ENCODE measurements around the gene MAPKBP1.

The MAPKBP1 gene

GRCh38 chr15:41851167-41851523 is 76.9 kb downstream of the MAPKBP1 start:
- POLR2A ChIA-PET: interaction anchor here (1.1 kb wide), 1 partner anchor 19 kb away, joined by 3 read pairs; no protein-coding TSS in a partner anchor
- TF ChIP-seq CTBP1 (IDR thresholded peaks at IDR 0.05; ENCODE audit: borderline replicate concordance): no peak
- no peak for TF ChIP-seq FOXK2 (IDR thresholded peaks at IDR 0.05)
- no peak for TF ChIP-seq ARNT (IDR thresholded peaks at IDR 0.05)
- no peak for TF ChIP-seq SP1 (IDR thresholded peaks at IDR 0.05)
- no peak for TF ChIP-seq SUZ12 (IDR thresholded peaks at IDR 0.05)
- no peak for TF ChIP-seq ELF4 (IDR thresholded peaks at IDR 0.05)
- TF ChIP-seq LEF1 (IDR thresholded peaks at IDR 0.05; ENCODE audit: borderline replicate concordance): no peak
- no peak for TF ChIP-seq NFRKB (IDR thresholded peaks at IDR 0.05)
- TF ChIP-seq PKNOX1 (IDR thresholded peaks at IDR 0.05): no peak
- TF ChIP-seq FOXA1 (IDR thresholded peaks at IDR 0.05): no peak
- TF ChIP-seq L3MBTL2 (conservative IDR thresholded peaks at IDR 0.05): no peak
- no peak for TF ChIP-seq HDGF (IDR thresholded peaks at IDR 0.05; ENCODE audit: borderline replicate concordance)
- TF ChIP-seq FOXM1 (IDR thresholded peaks at IDR 0.05; ENCODE audit: borderline replicate concordance): no peak
- TF ChIP-seq TARDBP (IDR thresholded peaks at IDR 0.05): no peak
- no peak for TF ChIP-seq BHLHE40 (IDR thresholded peaks at IDR 0.05; ENCODE audit: borderline replicate concordance)
- CTCF ChIA-PET: no interaction called here
- DNase-seq (ENCODE audit: extremely low spot score): no peak

GRCh38 chr15:41851755-41852370 is 77.6 kb downstream of the MAPKBP1 start:
- TF ChIP-seq FOXK2 (IDR thresholded peaks at IDR 0.05) (no peak), ZNF384 (IDR thresholded peaks at IDR 0.05) (no peak), BHLHE40 (IDR thresholded peaks at IDR 0.05; ENCODE audit: borderline replicate concordance) (no peak), SUZ12 (IDR thresholded peaks at IDR 0.05) (no peak), HDGF (IDR thresholded peaks at IDR 0.05; ENCODE audit: borderline replicate concordance) (no peak), SP1 (IDR thresholded peaks at IDR 0.05) (no peak), LEF1 (IDR thresholded peaks at IDR 0.05; ENCODE audit: borderline replicate concordance) (no peak), TARDBP (IDR thresholded peaks at IDR 0.05) (no peak), ELF4 (IDR thresholded peaks at IDR 0.05) (no peak), ARNT (IDR thresholded peaks at IDR 0.05) (no peak), L3MBTL2 (conservative IDR thresholded peaks at IDR 0.05) (no peak), NFRKB (IDR thresholded peaks at IDR 0.05) (no peak), FOXA1 (IDR thresholded peaks at IDR 0.05) (no peak)
- CTCF ChIA-PET: no interaction called here
- POLR2A ChIA-PET: interaction anchor here (1.1 kb wide), 1 partner anchor 18 kb away, joined by 3 read pairs; no protein-coding TSS in a partner anchor
- DNase-seq (ENCODE audit: extremely low spot score): no peak

- no peak for DNase-seq (ENCODE audit: extremely low spot score)
- no peak for TF ChIP-seq CTBP1 (IDR thresholded peaks at IDR 0.05; ENCODE audit: borderline replicate concordance)
- no peak for TF ChIP-seq BHLHE40 (IDR thresholded peaks at IDR 0.05; ENCODE audit: borderline replicate concordance)
- no peak for TF ChIP-seq SUZ12 (IDR thresholded peaks at IDR 0.05)
- TF ChIP-seq HDGF (IDR thresholded peaks at IDR 0.05; ENCODE audit: borderline replicate concordance): no peak
- no peak for TF ChIP-seq LEF1 (IDR thresholded peaks at IDR 0.05; ENCODE audit: borderline replicate concordance)
- TF ChIP-seq ELF4 (IDR thresholded peaks at IDR 0.05): no peak
- no peak for TF ChIP-seq L3MBTL2 (conservative IDR thresholded peaks at IDR 0.05)
- TF ChIP-seq PKNOX1 (IDR thresholded peaks at IDR 0.05): no peak
- no peak for TF ChIP-seq FOXA1 (IDR thresholded peaks at IDR 0.05)
- TF ChIP-seq SP1 (IDR thresholded peaks at IDR 0.05): no peak
- no peak for TF ChIP-seq FOXK2 (IDR thresholded peaks at IDR 0.05)
- CTCF ChIA-PET: no interaction called here
- POLR2A ChIA-PET: no interaction called here
Measured at GRCh38 chr15:41852736-41853590, 78.7 kb downstream of the MAPKBP1 start.

- POLR2A ChIA-PET: no interaction called here
- TF ChIP-seq ARNT (IDR thresholded peaks at IDR 0.05) (no peak), LEF1 (IDR thresholded peaks at IDR 0.05; ENCODE audit: borderline replicate concordance) (no peak)
- no peak for DNase-seq (ENCODE audit: extremely low spot score)
- CTCF ChIA-PET: no interaction called here
Measured at GRCh38 chr15:41853831-41854230, 79.5 kb downstream of the MAPKBP1 start.

GRCh38 chr15:41854443-41854842 is 80.2 kb downstream of the MAPKBP1 start:
- POLR2A ChIA-PET: no interaction called here

GRCh38 chr15:41855261-41855961 is 81.1 kb downstream of the MAPKBP1 start:
- POLR2A ChIA-PET: no interaction called here
- CTCF ChIA-PET: no interaction called here
- no peak for DNase-seq (ENCODE audit: extremely low spot score)
- TF ChIP-seq ELF4 (IDR thresholded peaks at IDR 0.05) (no peak), FOXK2 (IDR thresholded peaks at IDR 0.05) (no peak), SUZ12 (IDR thresholded peaks at IDR 0.05) (no peak), FOXM1 (IDR thresholded peaks at IDR 0.05; ENCODE audit: borderline replicate concordance) (no peak), L3MBTL2 (conservative IDR thresholded peaks at IDR 0.05) (no peak), PKNOX1 (IDR thresholded peaks at IDR 0.05) (no peak)

More at GRCh38 chr15:41854443-41854842, 80.2 kb downstream of the MAPKBP1 start:
- DNase-seq (ENCODE audit: extremely low spot score): no peak
- CTCF ChIA-PET: no interaction called here
- TF ChIP-seq ZNF384 (IDR thresholded peaks at IDR 0.05) (no peak), LEF1 (IDR thresholded peaks at IDR 0.05; ENCODE audit: borderline replicate concordance) (no peak), FOXK2 (IDR thresholded peaks at IDR 0.05) (no peak), SUZ12 (IDR thresholded peaks at IDR 0.05) (no peak), ELF4 (IDR thresholded peaks at IDR 0.05) (no peak), HDGF (IDR thresholded peaks at IDR 0.05; ENCODE audit: borderline replicate concordance) (no peak)

All from HEK293T (cell line).